ENCODE data around the gene LGALSL.

The LGALSL gene

GRCh38 chr2:64471600-64471999 is 17.6 kb downstream of the LGALSL start:
- no peak for TF ChIP-seq CTCF (IDR thresholded peaks at IDR 0.05; ENCODE audit: insufficient read depth, low read length, poor library complexity, severe bottlenecking)
- no peak for DNase-seq (ENCODE audit: extremely low read depth, insufficient read length)
- H3K27me3 ChIP-seq (replicated peaks; ENCODE audit: control insufficient read depth, insufficient read depth, low read length) = no peaks in the 10 kb centered on the region

GRCh38 chr2:64472881-64473280 is 18.9 kb downstream of the LGALSL start:
- Histone ChIP-seq H3K36me3 (ENCODE audit: control insufficient read depth, insufficient read depth, low read length) (no peaks in the 10 kb centered on the region), H3K27me3 (replicated peaks; ENCODE audit: control insufficient read depth, insufficient read depth, low read length) (no peaks in the 10 kb centered on the region), H3K4me3 (replicated peaks; ENCODE audit: low read depth, low read length) (no peak overlapping the region)
- no peak for DNase-seq (ENCODE audit: extremely low read depth, insufficient read length)
- no peak for TF ChIP-seq CTCF (IDR thresholded peaks at IDR 0.05; ENCODE audit: insufficient read depth, low read length, poor library complexity, severe bottlenecking)

More at GRCh38 chr2:64471600-64471999, 17.6 kb downstream of the LGALSL start:
- Histone ChIP-seq H3K36me3 (ENCODE audit: control insufficient read depth, insufficient read depth, low read length) (no peaks in the 10 kb centered on the region), H3K4me3 (replicated peaks; ENCODE audit: low read depth, low read length) (no peak overlapping the region)

- no peak overlapping the region for H3K4me3 ChIP-seq (replicated peaks; ENCODE audit: low read depth, low read length)
- DNase-seq (ENCODE audit: extremely low read depth, insufficient read length) = peak; percentile 32
- no peaks in the 10 kb centered on the region for H3K36me3 ChIP-seq (ENCODE audit: control insufficient read depth, insufficient read depth, low read length)
- H3K27me3 ChIP-seq (replicated peaks; ENCODE audit: control insufficient read depth, insufficient read depth, low read length) = no peaks in the 10 kb centered on the region
- TF ChIP-seq CTCF (IDR thresholded peaks at IDR 0.05; ENCODE audit: insufficient read depth, low read length, poor library complexity, severe bottlenecking) = no peak
These were observed 20.2 kb downstream of the LGALSL start for GRCh38 chr2:64474121-64474571.

GRCh38 chr2:64474636-64475035 is 20.7 kb downstream of the LGALSL start:
- DNase-seq (ENCODE audit: extremely low read depth, insufficient read length) = no peak
- Histone ChIP-seq H3K4me3 (replicated peaks; ENCODE audit: low read depth, low read length) (no peak overlapping the region), H3K36me3 (ENCODE audit: control insufficient read depth, insufficient read depth, low read length) (no peaks in the 10 kb centered on the region), H3K27me3 (replicated peaks; ENCODE audit: control insufficient read depth, insufficient read depth, low read length) (no peaks in the 10 kb centered on the region)
- TF ChIP-seq CTCF (IDR thresholded peaks at IDR 0.05; ENCODE audit: insufficient read depth, low read length, poor library complexity, severe bottlenecking) = no peak

- Histone ChIP-seq H3K36me3 (ENCODE audit: control insufficient read depth, insufficient read depth, low read length) (no peaks in the 10 kb centered on the region), H3K4me3 (replicated peaks; ENCODE audit: low read depth, low read length) (no peak overlapping the region), H3K27me3 (replicated peaks; ENCODE audit: control insufficient read depth, insufficient read depth, low read length) (no peaks in the 10 kb centered on the region)
- TF ChIP-seq CTCF (IDR thresholded peaks at IDR 0.05; ENCODE audit: insufficient read depth, low read length, poor library complexity, severe bottlenecking) = no peak
- DNase-seq (ENCODE audit: extremely low read depth, insufficient read length) = no peak
These were observed 23.1 kb downstream of the LGALSL start for GRCh38 chr2:64477037-64477436.

- TF ChIP-seq CTCF (IDR thresholded peaks at IDR 0.05; ENCODE audit: insufficient read depth, low read length, poor library complexity, severe bottlenecking) = no peak
- DNase-seq (ENCODE audit: extremely low read depth, insufficient read length) = no peak
- no peak overlapping the region for H3K4me3 ChIP-seq (replicated peaks; ENCODE audit: low read depth, low read length)
- no peaks in the 10 kb centered on the region for H3K36me3 ChIP-seq (ENCODE audit: control insufficient read depth, insufficient read depth, low read length)
- no peaks in the 10 kb centered on the region for H3K27me3 ChIP-seq (replicated peaks; ENCODE audit: control insufficient read depth, insufficient read depth, low read length)
These were observed 24.0 kb downstream of the LGALSL start for GRCh38 chr2:64477979-64478378.

Data from GM06990 (cell line).